Trophoblast cell (in vitro differentiated cells and primary cell): ENCODE measurements around the gene HERC2.

Source experiments
- DNase-seq, 2 donors: peaks; one replicate each; pipeline ENCODE4 v3.0.0-alpha.2; 2016
- H2AFZ ChIP-seq: 2 replicates; pipeline ENCODE4 v1.6.1; 2013; ENCODE audit warnings: low read length, moderate library complexity, mild to moderate bottlenecking; ENCODE audit not compliant: insufficient read depth, poor library complexity
- H2AK5ac ChIP-seq: 2 replicates; pipeline ENCODE4 v1.6.1; 2013; ENCODE audit warnings: mild to moderate bottlenecking, low read length
- H2BK120ac ChIP-seq: 2 replicates; pipeline ENCODE4 v1.6.1; 2013; ENCODE audit warnings: low read length, mild to moderate bottlenecking, moderate library complexity; ENCODE audit not compliant: insufficient read depth, poor library complexity
- H2BK12ac ChIP-seq: 2 replicates; pipeline ENCODE4 v1.6.1; 2013; ENCODE audit warnings: mild to moderate bottlenecking, low read length, moderate library complexity
- H2BK5ac ChIP-seq: 2 replicates; pipeline ENCODE4 v1.6.1; 2013; ENCODE audit warnings: low read length, low read depth, moderate library complexity, mild to moderate bottlenecking; ENCODE audit not compliant: poor library complexity
- H3K14ac ChIP-seq: 2 replicates; pipeline ENCODE4 v1.6.1; 2013; ENCODE audit warnings: mild to moderate bottlenecking, low read length
- H3K18ac ChIP-seq: 2 replicates; pipeline ENCODE4 v1.6.1; 2013; ENCODE audit warnings: mild to moderate bottlenecking, low read length
- H3K23ac ChIP-seq: 2 replicates; pipeline ENCODE4 v1.6.1; 2013; ENCODE audit warnings: low read length
- H3K27ac ChIP-seq: 2 replicates; pipeline ENCODE4 v1.5.1; 2013; ENCODE audit warnings: low read depth, mild to moderate bottlenecking, inconsistent platforms, low read length, moderate library complexity
- H3K27me3 ChIP-seq: 2 replicates; pipeline ENCODE4 v1.6.1; 2013; ENCODE audit warnings: inconsistent platforms, mild to moderate bottlenecking, low read length, moderate library complexity; ENCODE audit not compliant: insufficient read depth
- H3K36me3 ChIP-seq, 2 experiments: 1 replicate in 1 of 2; 2 replicates in 1 of 2; pipeline ENCODE4 v1.6.1; 2013; ENCODE audit warnings: low read length in 2 of 2, mild to moderate bottlenecking in 2 of 2, moderate library complexity in 1 of 2; ENCODE audit not compliant: insufficient read depth in 2 of 2, control insufficient read depth in 1 of 2
- H3K4ac ChIP-seq: 2 replicates; pipeline ENCODE4 v1.6.1; 2013; ENCODE audit warnings: low read depth, mild to moderate bottlenecking, low read length, moderate library complexity
- H3K4me1 ChIP-seq, 2 experiments: 1 replicate in 1 of 2; 2 replicates in 1 of 2; pipeline ENCODE4 v1.6.1; 2013; ENCODE audit warnings: low read length in 2 of 2, mild to moderate bottlenecking in 2 of 2, moderate library complexity in 1 of 2; ENCODE audit not compliant: insufficient read depth in 2 of 2, control insufficient read depth in 1 of 2
- H3K4me2 ChIP-seq: 2 replicates; pipeline ENCODE4 v1.6.1; 2013; ENCODE audit warnings: inconsistent platforms, mild to moderate bottlenecking, low read length, moderate library complexity
- H3K4me3 ChIP-seq: 2 replicates; pipeline ENCODE4 v1.5.1; 2013; ENCODE audit warnings: mild to moderate bottlenecking, low read depth, low read length, inconsistent platforms
- H3K79me1 ChIP-seq: one replicate; pipeline ENCODE4 v1.6.1; 2013; ENCODE audit warnings: low read length
- H3K79me2 ChIP-seq: 2 replicates; pipeline ENCODE4 v1.6.1; 2013; ENCODE audit warnings: low read length, mild to moderate bottlenecking; ENCODE audit not compliant: control insufficient read depth, insufficient read depth, poor library complexity
- H3K9ac ChIP-seq: 2 replicates; pipeline ENCODE4 v1.6.1; 2013; ENCODE audit warnings: mild to moderate bottlenecking, low read length
- H3K9me3 ChIP-seq: 2 replicates; pipeline ENCODE4 v1.6.1; 2013; ENCODE audit warnings: low read depth, mild to moderate bottlenecking, control low read depth, inconsistent platforms, low read length; ENCODE audit not compliant: insufficient read depth
- H4K12ac ChIP-seq: 2 replicates; pipeline ENCODE4 v1.6.1; 2013; ENCODE audit warnings: low read depth, mild to moderate bottlenecking, low read length, moderate library complexity
- H4K8ac ChIP-seq: 2 replicates; pipeline ENCODE4 v1.6.1; 2013; ENCODE audit warnings: low read depth, mild to moderate bottlenecking, low read length, moderate library complexity
- H4K91ac ChIP-seq: one replicate; pipeline ENCODE4 v1.6.1; 2013; ENCODE audit warnings: low read depth, mild to moderate bottlenecking, low read length, moderate library complexity
- WGBS: extraction: QIAGEN DNeasy Blood & Tissue Kit; methylation state at CpG from one replicate; pipeline ENCODE4 v1.1.7; 2013; ENCODE audit warnings: missing lambda C conversion rate; ENCODE audit not compliant: insufficient read length, insufficient coverage; ENCODE audit errors: extremely low coverage; 5-methylcytosine and 5-hydroxymethylcytosine counted together

HERC2 gene

DNA sequence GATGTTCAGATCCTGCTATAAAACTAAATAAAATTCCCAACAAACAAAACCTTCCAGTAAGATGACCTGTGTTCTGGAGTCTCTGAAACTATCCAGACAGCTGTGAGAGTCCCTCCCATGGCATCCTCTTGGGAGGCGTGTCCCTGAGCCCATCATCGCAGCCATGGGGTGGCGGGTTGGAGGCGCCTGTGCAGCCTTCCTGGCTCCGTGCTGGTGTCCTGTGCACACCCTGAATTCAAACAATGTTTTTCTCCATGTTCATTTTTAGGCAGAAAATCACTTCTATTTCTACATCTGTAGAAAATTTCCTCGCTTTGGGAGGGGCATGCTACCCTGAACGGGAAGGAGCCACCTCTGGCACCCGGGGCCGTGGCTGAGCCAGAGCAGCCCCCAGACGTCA lies 203.4 kb downstream of the HERC2 start:
- WGBS = no CpG with 5 or more reads among the region's 10 CpGs
- Histone ChIP-seq H4K8ac (no peak overlapping the region), H3K9me3 (peaks cover 7% of the 10 kb centered on the region), H3K4me3 (no peak overlapping the region), H2AK5ac (no peak overlapping the region), H3K27me3 (no peaks in the 10 kb centered on the region), H3K79me2 (no peaks in the 10 kb centered on the region), H3K14ac (no peak overlapping the region), H2AFZ (no peak overlapping the region), H3K27ac (no peak overlapping the region), H2BK120ac (no peak overlapping the region), H3K9ac (no peak overlapping the region), H3K23ac (no peak overlapping the region), H3K4me2 (no peak overlapping the region), H2BK12ac (no peak overlapping the region), H3K4me1 (no peaks in the 10 kb centered on the region), H3K79me1 (no peaks in the 10 kb centered on the region), H4K12ac (no peak overlapping the region), H3K4ac (no peak overlapping the region), H2BK5ac (no peak overlapping the region), H4K91ac (no peak overlapping the region), H3K36me3 (peaks cover 49 to 60% of the 10 kb centered on the region in 2 experiments), H3K18ac (no peak overlapping the region)
- no peak for DNase-seq

DNA sequence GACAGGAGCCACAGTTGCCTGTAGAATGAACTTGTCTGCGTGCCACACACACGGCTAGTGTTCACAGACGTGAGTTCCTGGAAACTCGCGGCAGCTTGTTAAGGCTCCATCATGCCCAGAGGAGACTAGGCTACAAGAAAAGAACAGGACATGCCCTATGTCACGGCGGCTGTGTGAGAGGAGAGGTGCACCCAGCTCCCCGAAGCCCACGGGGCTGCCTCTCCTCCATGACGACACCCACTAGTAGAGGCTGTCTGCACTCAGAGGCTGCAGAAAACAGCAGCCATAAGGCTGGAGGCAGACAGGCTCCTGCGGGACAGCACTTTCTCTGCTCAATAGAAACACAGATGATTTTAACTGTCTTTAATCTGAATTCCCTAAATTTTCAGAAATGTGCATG lies 203.9 kb downstream of the HERC2 start:
- Histone ChIP-seq H3K4me2 (no peak overlapping the region), H3K36me3 (peaks cover 53 to 64% of the 10 kb centered on the region in 2 experiments), H2BK120ac (no peak overlapping the region), H3K27ac (no peak overlapping the region), H4K91ac (no peak overlapping the region), H3K18ac (no peak overlapping the region), H3K4me1 (no peaks in the 10 kb centered on the region), H4K12ac (no peak overlapping the region), H2AK5ac (no peak overlapping the region), H3K79me2 (no peaks in the 10 kb centered on the region), H3K79me1 (no peaks in the 10 kb centered on the region), H2BK12ac (no peak overlapping the region), H3K14ac (no peak overlapping the region), H2BK5ac (no peak overlapping the region), H3K23ac (no peak overlapping the region), H3K4ac (no peak overlapping the region), H3K4me3 (no peak overlapping the region), H4K8ac (no peak overlapping the region), H3K9ac (no peak overlapping the region), H3K9me3 (peaks cover 7% of the 10 kb centered on the region), H2AFZ (no peak overlapping the region), H3K27me3 (no peaks in the 10 kb centered on the region)
- DNase-seq = no peak
- no CpG with 5 or more reads among the region's 11 CpGs for WGBS

DNA sequence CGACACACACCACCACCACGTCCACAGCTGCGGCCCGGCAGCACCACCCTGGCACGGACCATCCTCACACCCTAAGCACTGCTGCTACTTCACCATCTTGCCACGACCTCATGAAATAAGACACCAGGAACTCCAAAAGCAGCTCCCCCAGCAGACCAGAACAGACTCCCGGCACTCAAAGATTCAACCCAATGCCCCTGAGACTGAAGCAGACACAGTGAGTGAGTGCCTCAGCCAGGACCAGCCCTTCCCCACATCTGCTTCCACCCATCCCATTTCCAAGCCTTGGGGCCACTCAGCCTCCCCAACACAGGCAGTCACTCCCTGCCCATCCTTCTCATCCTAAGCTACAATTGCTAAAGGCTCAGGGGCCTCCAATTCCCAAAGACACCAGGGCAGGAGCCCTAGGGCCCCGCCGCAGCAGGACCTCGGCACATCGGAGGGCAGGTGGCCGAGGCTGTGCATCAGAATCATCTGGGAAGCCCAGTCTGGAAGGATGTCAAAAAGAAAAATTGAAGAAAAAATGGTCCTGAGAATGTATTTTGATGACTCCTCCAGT lies 204.5 kb downstream of the HERC2 start:
- no peak overlapping the region for H3K18ac ChIP-seq
- no peak overlapping the region for H3K4ac ChIP-seq
- no peak overlapping the region for H2BK5ac ChIP-seq
- WGBS = no CpG with 5 or more reads among the region's 12 CpGs
- H3K9ac ChIP-seq = no peak overlapping the region
- no peaks in the 10 kb centered on the region for H3K4me1 ChIP-seq
- no peak overlapping the region for H3K14ac ChIP-seq
- no peak overlapping the region for H2AFZ ChIP-seq
- DNase-seq = no peak
- peaks cover 7% of the 10 kb centered on the region for H3K9me3 ChIP-seq
- no peak overlapping the region for H3K23ac ChIP-seq
- H3K27ac ChIP-seq = no peak overlapping the region
- H3K4me3 ChIP-seq = no peak overlapping the region
- no peak overlapping the region for H4K12ac ChIP-seq
- no peak overlapping the region for H4K8ac ChIP-seq
- H3K79me1 ChIP-seq = no peaks in the 10 kb centered on the region
- H3K79me2 ChIP-seq = no peaks in the 10 kb centered on the region
- H2BK120ac ChIP-seq = no peak overlapping the region
- H2BK12ac ChIP-seq = no peak overlapping the region
- H3K4me2 ChIP-seq = no peak overlapping the region
- H3K36me3 ChIP-seq = peaks cover 57 to 67% of the 10 kb centered on the region in 2 experiments
- H3K27me3 ChIP-seq = no peaks in the 10 kb centered on the region
- H4K91ac ChIP-seq = no peak overlapping the region
- no peak overlapping the region for H2AK5ac ChIP-seq

DNA sequence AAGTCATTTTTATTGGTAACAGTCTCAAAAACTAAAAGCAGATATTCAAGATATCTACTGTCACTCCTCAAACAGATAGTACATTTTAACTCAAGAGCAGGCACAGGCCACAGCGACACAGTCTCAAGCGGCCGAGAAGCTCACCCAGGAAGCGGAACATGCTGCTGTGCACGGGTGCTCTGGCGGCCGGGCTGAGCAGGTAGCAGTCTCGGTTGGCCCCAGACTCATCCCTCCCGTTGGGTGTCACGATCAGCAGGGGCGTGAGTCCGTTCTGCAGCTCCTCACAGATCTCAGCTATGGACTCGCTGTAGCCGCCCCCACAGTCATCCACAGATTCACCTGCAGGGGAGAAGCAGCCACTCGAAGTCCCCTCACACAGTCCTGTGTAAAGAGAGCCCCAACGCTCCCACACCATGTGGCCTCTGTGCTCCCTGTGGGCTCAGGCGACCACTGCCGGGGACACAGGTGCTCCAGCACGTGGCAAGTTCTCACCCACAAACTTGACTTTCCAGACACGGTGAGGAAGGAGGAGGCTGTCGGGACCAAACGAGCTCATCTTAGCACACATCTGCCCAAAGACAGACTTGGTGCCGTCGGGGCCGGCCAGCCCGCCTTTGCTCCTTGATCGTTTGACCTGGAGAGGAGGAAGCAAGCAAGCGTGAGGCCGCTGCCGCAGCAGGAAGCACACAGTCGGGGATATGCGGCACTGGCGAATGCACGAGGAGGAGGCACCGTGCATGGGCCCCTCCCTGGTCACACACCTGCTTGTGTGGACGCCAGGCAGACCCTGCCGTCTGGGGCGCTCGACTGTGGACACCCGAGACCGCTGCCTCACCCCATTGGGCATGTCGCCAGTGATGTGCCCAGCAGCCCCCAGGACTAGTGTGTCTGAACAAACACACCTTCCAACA lies 205.2 kb downstream of the HERC2 start:
- Histone ChIP-seq H3K9me3 (peaks cover 7% of the 10 kb centered on the region), H2BK5ac (no peak overlapping the region), H3K27ac (no peak overlapping the region), H3K23ac (no peak overlapping the region), H3K4me3 (no peak overlapping the region), H3K14ac (no peak overlapping the region), H3K27me3 (no peaks in the 10 kb centered on the region), H4K12ac (no peak overlapping the region), H3K79me2 (no peaks in the 10 kb centered on the region), H3K18ac (no peak overlapping the region), H2AK5ac (no peak overlapping the region), H2BK12ac (no peak overlapping the region), H2AFZ (no peak overlapping the region), H3K9ac (no peak overlapping the region), H3K79me1 (no peaks in the 10 kb centered on the region), H3K4me2 (no peak overlapping the region), H3K4ac (no peak overlapping the region), H3K36me3 (peaks cover 60 to 68% of the 10 kb centered on the region in 2 experiments), H3K4me1 (no peaks in the 10 kb centered on the region), H4K8ac (no peak overlapping the region), H4K91ac (no peak overlapping the region), H2BK120ac (no peak overlapping the region)
- no CpG with 5 or more reads among the region's 42 CpGs for WGBS
- no peak for DNase-seq
